Esophagus squamous epithelium (tissue), 4 donors: ENCODE measurements around the gene KCNAB3.

ENCODE experiments used
- CTCF ChIP-seq, 6 experiments: fragments of 450-650 bp in 4 of 6; fragments of 200-600 bp in 2 of 6; sonication (generic) in 2 of 6; IDR thresholded peaks; one replicate each; pipeline ENCODE4 v1.5.1; 2016 to 2019; ENCODE audit warnings: antibody characterized with exemption in 6 of 6, mild to moderate bottlenecking in 4 of 6, moderate library complexity in 4 of 6
- POLR2A ChIP-seq, 4 donors: fragments of 450-650 bp; IDR thresholded peaks; one replicate each; pipeline ENCODE4 v1.6.1; 2017; ENCODE audit warnings: antibody characterized with exemption in 4 of 4, mild to moderate bottlenecking in 4 of 4, moderate library complexity in 3 of 4

GRCh38 chr17:7940034-7940433, 10.4 kb upstream of the KCNAB3 start:
- TF ChIP-seq CTCF (IDR thresholded peaks at IDR 0.05) (no peak), POLR2A (IDR thresholded peaks at IDR 0.05) (no peak)
